LHCN-M2 (cell line): ENCODE measurements around the gene MAP7D3. TPM values are rescaled to one million over a fixed set of nuclear protein-coding genes. Genes with fewer than 3 reads are reported as not detected.
A peak's percentile ranks its signal among the peaks of the same experiment; 100 is the strongest.
"Not testable (repeated sequence)": the region's sequence is repeated elsewhere in the genome, so short reads cannot be mapped to it uniquely, and the experiment has no call there.

ENCODE experiments used
- DNase-seq: peaks from one replicate; pipeline ENCODE4 v3.0.0-alpha.2; 2012; ENCODE audit warnings: low read depth
- total RNA-seq: library from RNA; depleted of rRNA; stranded (reverse); fragments of >200 nt; gene quantifications from 2 replicates; pipeline ENCODE4 v1.2.3, GENCODE V29; 2014

Gene MAP7D3
- total RNA-seq, 1 experiment from 2014 or later: 15.5 TPM

DNA sequence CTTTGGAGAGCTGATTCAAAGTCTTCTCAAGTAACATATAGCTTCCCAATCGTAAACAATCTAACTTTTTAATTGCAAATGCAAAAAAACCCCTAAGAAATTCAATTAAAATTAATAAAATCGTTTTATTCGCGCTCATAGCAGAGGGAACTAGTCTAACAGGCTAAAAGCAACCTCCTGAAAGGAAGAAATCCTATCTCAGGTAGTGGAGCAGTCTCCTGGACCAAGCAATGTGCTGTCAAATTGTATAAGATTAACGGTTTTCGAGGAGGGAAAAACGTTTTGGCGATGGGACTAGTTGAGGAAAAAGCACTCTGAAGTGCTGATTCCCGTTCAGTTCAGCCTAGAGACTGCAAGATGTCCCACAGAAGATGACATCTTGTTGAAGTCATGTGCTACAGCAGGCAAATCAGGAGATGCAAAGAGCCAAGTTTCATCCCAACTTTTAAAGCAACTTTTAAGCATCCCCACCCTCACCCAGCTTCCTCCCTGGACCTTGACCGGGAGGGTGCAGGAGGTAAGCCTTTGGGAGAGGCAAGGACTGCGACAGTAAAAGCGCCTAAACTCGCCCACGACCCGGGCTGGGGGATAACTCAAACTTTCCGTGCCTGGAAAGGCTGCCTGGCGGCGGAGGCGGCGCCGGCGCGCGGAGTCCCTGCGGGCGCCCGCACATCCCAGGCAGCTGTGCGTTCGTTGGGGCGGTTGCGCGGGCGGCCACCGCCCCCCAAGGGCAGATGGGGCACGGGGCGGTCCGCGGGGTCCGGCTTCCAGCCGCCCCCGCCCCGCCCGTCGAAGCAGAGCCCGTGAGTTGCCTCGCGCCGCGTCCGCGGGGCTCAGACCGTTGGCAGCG lies 784 bp downstream of the MAP7D3 start:
- DNase-seq: no peak

DNA sequence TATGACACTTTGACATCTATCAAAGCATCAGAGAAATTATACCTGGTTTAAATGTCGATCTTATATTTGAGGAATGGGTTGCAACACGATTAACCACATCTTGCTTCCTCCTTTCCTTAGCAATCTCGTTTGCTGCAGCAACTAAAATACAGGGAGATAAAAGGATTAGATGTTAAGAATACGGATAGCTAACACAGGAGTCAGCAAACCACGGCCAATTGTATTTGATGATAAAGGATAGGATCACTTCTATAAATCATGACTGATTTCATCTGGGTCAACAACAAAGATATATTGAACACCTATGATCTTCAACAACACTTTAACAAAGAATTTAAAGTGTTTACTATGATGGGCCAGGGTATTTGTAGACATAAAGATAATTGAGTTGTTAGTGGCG lies 5.0 kb downstream of the MAP7D3 start:
- no peak for DNase-seq

DNA sequence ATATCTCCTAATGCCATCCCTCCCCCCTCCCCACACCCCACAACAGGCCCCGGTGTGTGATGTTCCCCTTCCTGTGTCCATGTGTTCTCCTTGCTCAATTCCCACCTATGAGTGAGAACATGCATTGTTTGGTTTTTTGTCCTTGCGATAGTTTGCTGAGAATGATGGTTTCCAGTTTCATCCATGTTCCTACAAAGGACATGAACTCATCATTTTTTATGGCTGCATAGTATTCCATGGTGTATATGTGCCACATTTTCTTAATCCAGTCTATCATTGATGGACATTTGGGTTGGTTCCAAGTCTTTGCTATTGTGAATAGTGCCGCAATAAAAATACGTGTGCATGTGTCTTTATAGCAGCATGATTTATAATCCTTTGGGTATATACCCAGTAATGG lies 13.4 kb downstream of the MAP7D3 start:
- DNase-seq: not testable (repeated sequence)

DNA sequence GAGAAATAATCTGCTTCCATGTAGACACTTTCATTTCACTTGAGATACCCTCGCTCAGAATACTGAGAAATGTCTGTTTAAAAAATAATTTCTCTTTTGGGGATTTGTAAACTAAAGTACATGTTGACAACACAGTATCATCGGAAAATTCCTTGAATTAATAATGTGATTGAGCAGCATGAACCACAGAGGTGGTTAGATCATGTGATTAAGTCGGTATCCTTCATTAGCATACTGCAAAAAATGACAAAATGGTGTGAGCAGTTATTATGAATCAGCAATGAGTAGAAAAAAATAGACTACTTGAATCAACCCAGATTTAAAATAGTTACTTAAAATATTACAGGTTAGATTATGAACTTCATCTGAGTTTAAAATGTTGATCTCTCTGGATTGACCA lies 14.1 kb downstream of the MAP7D3 start:
- no peak for DNase-seq

DNA sequence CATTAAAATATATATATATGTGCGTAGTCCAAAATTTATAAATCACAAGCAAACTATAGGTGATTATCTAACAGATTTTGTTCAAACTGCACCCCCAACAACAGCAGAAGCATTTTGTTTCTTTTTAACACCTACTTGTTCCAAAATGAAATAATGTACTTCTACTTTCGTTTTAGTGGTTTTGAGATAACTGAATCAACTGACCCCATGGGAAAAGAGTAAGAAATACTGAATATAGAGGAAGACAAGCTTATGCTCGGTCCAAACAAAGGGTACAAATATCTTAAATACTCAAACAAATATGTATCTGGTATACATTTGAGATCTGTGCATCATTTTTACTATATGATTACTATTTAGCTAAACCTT lies 22.4 kb downstream of the MAP7D3 start:
- no peak for DNase-seq

DNA sequence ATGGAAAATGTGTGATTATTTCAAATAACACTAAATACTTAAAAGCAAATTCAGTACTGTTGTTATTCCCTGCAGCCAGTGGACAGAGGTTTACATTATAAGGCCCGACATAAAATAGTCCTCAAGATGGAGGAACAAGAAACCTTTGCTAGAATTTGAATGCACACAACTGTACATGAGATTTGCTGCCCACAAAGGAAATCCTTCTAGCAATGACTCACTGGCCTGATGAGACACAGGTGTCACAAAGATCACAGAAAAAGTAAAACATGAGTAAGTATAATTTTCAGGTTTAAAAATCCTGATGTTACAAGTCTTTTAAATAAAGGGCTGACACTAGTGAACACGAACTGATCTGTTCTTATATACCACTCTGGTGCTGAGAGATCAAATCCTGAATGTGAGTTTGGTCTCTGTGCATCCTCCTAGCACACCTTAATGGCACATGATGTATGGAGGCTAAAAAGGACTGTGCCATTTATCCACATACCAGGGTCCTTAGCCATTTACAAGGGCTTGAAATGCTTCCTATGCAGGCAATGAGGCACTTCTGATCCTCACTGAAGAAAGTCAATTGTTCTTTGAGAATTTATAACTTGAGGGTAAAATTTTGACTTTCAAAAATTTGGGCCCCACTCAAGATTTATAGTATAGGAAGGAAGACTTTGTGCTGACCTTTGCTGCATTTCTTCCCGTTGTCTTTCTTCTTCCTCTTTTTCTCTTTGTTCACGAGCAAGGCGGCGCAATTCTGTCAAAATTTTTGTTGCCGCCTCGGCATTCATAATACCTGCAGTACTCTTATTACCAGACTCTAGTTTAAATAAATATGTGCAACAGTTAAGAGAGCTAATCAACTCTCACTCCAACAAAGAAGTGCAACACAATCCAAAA lies 23.0 kb downstream of the MAP7D3 start:
- peak; percentile 15 for DNase-seq

DNA sequence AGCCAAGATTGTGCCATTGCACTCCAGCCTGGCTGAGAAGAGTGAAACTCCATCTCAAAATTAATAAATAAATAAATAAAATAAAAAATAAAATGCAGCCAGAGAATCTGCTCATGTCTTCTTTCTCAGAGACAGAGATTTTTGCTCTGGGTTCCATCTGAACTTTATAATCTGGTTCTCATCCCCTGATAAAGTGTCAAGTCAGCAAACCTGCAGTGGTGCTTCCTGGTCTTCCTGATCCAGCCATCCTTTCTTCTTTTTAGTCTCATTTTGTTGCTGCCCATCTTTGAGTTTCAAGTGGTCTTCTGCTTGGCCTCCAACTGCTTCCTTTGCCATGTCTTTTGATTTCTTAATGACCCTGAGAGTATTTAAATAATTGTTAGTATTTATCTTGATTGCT lies 24.1 kb downstream of the MAP7D3 start:
- no peak for DNase-seq

DNA sequence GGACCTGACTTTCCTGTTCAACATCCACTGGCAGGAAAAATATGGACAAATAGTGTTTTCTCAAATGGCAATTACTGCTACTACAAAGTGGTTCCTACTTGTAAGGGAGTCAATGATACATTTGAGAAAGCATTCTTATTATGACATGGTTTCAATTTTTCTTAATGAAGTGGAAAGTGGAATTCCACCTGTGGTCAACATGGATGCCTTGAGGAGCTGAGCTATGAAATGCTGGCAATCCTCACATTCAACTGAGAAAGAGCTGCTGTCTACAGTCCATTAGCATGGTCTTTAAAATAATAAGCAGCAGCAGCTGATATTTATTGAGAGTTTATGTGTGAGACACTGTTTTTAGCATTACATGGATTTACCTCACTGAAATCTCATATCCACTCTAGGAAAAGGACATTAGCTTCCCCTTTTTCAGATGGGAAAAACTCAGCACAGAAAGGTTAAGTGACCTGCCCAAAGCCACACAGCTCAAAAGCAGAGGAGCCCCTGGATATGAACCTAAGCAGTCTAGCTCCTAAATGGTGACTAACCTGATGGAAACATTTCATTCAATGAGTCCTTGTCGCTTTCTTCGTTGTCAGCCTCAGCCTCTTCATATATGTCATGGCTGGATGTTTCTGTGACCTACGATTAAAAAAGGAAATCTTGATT lies 29.2 kb downstream of the MAP7D3 start:
- no peak for DNase-seq

DNA sequence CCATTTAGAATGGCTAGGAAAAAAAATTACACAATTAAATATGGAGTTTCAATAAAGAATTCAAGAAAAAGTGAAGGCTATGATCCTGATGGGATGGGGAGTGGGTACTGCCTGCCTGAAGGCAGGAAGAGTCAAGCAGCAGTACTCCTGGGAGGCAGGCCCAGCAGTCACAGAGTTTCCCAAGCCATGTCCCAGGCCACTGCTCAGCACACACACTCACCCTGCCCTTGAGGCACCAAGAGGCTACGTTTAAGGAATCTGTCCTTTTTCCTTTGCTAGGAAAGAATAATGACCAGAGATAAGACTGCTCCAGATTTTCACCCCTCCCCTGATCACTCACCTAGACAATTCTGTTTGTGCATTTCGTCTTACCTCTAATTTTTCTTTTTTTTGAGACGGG lies 30.2 kb downstream of the MAP7D3 start:
- no peak for DNase-seq

DNA sequence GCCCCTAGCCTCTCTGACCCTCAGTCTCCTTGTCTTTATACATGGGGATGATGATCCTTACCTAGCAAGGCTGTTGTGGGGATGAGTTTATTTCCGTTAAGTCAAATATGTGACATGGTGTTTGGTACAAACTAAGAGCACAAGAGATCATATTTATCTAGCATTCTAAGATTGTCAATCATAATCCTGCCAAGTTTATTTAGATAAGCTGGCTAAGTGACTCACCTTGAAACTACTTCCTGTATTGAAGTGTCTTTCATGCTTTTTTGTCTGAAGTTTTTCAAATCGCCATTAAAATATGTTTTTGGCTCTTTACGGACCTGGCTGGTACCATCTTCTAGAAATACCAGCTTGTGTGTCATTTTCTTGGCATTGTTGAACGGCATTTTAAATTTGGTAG lies 30.7 kb downstream of the MAP7D3 start:
- DNase-seq: no peak

DNA sequence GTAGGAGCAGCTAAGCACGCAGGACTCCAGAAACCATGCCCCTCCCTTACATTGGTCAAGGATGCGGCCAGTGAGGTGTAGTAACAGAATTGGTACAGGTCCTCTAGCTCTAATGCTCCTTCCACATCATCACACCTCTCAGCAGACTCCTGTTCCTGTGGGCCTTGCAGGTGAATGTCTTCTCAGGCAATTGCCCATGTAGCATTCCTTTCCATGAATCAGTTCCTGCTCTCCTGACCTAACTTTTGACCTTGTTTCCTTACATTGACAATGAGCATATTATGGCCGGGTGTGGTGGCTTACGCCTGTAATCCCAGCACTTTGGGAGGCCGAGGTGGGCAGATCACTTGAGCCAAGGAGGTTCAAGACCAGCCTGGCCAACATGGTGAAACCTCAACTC lies 31.3 kb downstream of the MAP7D3 start:
- DNase-seq: no peak

DNA sequence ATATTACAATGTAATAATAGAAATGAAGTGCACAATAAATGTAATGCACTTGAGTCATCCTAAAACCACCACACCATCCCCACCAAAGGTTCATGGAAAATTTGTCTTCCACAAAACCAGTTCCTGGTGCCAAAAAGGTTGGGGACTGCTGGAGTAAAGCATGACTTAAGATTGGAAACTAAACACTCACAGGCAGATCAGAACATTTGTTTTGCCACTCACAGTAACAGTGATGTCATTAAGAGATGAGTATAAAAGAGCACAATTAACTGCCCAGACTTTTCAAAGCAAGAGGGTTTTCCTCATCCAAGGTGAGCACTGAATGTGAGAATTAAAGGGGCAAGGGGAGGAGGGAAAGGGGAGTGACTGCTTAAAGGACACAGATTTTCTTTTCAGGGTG lies 35.6 kb downstream of the MAP7D3 start:
- DNase-seq: peak; percentile 59

DNA sequence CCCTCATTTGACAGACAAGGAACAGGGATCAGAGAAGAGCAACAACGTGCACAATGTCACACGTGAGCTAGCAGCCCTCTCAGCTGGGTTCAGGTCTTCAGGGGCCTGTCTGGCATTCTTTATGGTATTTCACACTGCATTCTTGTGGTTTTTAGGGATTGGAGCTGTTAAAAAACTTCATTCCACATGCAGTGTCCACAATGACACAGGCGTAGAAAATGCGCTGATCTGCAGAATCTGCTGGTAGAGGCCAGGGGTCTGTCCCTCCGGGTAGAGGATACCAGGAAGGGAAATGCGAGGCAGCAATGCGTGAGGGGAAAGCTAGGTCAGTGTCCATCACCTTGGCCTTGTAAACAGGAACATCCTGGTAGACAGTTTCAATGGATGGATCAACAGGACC lies 36.6 kb downstream of the MAP7D3 start:
- DNase-seq: peak; percentile 86

DNA sequence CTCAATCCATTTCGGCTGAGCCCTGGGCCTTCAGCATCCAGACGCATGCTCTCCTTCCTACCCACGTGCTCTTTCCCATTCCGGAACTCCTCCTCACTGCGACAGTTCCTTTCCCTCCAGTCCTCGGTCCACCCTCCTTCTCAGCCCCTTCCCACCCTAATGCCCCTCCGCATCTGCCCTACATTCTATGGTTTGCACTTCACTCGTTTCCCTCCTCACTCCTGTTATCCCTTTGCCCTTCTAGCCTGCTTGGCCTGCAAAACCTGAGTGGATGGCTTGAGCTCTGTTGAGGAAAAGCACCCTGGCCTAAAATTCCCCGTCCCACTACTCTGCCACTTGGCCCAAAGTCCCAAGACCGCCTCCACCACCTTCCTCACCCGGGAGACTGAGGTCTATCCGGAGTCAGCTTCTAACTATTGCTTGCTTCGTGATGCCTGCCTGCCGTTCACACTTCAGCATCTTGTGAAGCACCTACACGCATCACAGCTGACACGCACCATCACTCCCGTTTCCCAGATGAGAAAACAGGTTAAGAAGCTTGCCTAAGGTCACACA lies 38.6 kb downstream of the MAP7D3 start:
- no peak for DNase-seq

DNA sequence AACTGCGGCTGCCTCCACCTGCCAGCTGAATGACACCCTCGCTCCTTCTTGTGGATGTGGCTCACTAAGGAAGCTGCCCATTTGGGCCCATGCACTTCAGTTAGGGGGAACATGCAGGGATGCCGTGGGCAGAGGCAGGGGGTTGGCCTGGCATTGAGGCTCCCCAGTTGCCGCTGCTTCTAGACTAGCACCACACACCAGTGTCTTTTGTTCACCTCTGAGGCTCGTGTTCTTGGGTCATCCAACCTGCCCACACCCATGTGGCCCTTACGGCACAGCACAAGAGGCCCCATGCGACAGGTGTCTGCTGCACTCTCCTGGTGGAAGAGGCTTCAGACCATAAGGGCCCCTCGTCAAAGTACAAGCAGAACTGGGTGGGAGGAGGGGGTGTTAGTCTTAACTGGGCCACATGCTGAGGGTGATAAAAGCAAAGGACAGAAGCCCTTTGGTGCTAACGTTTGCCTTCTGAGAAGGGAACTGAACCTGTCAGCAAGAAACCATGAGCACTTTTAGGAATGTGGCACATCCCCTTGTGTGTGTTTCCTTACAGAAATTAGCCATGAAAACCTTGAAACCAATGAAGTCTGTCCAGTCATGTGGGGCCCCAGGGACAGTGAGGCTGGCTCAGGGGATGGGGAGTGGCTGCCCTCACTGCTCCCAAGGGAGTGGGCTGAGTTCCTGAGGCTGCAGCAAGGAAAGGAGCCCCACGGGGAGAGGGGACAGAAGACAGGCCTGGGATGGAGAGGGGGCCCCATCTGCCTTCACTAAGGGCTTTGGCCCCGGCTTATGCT lies 39.2 kb downstream of the MAP7D3 start:
- no peak for DNase-seq

DNA sequence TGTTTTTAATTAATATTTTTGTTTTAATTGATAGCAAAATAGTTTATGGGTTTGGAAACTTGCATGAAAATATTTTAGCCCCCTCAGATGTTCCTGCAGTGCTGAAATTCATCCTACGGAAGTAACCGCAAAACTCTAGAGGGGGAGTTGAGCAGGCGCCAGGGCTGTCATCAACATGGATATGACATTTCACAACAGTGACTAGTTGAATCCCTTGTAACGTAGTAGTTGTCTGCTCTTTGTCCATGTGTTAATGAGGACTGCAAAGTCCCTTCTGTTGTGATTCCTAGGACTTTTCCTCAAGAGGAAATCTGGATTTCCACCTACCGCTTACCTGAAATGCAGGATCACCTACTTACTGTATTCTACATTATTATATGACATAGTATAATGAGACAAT lies 40.4 kb downstream of the MAP7D3 start:
- DNase-seq: no peak

DNA sequence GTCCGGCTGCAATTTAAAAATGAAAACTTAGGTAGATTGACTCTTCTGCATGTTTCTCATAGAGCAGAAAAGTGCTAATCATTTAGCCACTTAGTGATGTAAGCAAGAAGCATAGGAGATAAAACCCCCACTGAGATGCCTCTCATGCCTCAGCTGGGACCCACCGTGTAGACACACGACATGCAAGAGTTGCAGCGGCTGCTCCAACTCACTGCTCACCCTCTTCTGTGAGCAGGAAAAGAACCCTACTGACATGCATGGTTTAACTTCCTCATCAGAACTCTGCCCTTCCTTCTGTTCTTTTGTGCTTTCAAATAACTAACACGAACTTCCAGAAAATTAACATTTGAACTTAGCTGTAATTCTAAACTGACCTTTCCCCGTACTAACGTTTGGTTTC lies 41.0 kb downstream of the MAP7D3 start:
- DNase-seq: no peak

DNA sequence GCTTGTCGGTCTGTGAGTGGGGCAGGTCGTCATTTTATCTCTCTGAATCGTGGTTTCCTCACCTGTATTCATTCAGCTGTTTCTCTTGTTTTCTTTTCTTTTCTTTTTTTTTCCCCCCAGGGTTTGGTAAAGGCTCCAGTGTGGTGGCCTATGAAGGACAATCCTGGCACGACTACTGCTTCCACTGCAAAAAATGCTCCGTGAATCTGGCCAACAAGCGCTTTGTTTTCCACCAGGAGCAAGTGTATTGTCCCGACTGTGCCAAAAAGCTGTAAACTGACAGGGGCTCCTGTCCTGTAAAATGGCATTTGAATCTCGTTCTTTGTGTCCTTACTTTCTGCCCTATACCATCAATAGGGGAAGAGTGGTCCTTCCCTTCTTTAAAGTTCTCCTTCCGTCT lies 41.4 kb downstream of the MAP7D3 start:
- no peak for DNase-seq

DNA sequence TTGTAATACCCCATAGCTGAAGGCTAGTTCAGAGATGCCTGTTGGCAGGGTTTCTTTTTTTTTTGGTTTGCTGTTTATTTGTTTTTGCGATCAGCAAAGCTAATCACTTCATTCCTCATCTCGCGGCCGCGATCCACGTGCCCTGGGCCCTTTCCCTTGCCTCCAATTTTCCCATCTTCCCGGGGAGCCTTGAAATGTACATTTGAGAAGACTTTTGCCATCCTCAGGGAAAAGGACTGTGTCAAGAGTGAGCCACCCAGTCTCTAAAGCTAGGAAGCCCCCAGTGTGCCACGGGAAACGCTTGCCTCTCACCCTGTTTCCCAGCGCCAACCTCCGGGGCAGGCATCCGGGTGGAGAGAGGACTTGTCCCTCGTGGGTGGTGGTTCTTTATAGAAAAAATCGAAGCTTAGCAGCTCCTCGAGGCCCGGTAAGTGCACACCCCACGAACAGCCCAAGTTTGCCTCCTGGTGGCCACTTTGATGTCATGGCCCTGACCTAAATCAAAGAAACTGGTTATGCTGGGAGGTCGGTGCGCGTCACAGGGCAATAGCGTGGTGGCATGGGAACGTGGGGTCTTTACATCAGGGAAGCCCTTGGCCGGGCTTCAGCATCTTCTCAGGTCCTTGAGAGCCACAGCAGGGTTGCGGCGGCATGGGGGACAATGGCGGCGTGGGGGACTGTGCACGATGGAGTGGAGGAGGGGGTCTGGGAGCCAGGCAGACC lies 42.0 kb downstream of the MAP7D3 start:
- DNase-seq: no peak

DNA sequence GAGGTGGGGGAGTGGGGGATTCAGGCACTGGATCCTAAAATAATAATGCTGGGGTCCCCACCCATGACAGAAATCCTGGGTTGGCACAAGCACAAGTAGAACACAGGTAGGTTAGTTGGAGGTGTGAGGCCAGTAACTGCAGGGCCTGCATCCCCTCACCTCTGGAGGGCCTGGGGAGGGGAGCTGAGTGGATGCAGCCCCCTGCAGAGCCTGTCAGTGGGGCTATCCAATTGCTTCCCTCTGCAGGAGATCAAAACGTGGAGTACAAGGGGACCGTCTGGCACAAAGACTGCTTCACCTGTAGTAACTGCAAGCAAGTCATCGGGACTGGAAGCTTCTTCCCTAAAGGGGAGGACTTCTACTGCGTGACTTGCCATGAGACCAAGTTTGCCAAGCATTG lies 43.7 kb downstream of the MAP7D3 start:
- no peak for DNase-seq

DNA sequence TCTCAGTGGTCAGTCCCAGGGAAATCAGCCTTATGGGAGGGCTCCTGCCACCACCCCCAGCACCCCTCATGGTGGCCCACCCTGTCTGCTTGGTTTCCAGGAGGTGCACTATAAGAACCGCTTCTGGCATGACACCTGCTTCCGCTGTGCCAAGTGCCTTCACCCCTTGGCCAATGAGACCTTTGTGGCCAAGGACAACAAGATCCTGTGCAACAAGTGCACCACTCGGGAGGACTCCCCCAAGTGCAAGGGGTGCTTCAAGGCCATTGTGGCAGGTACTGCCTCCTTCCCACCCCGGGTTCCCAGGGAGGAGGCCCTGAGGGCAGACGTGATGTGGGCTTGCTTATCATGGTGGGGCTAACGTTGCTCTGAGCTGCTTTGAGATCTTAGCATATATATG lies 44.3 kb downstream of the MAP7D3 start:
- no peak for DNase-seq
